Thyroid gland (tissue), 4 donors: ENCODE results near the gene KLK2.

Source experiments
- POLR2A ChIP-seq, 2 donors: fragments of 450-650 bp; IDR thresholded peaks; one replicate each; pipeline ENCODE4 v1.6.1; 2017; ENCODE audit warnings: antibody characterized with exemption in 2 of 2, mild to moderate bottlenecking in 2 of 2, moderate library complexity in 1 of 2
- TF ChIP-seq, protein P1 (sequence below), 6 experiments: fragments of 200-600 bp in 3 of 6; fragments of 450-650 bp in 3 of 6; sonication (generic) in 3 of 6; IDR thresholded peaks; one replicate each; pipeline ENCODE4 v1.5.1; 2016 to 2019; ENCODE audit warnings: antibody characterized with exemption in 6 of 6, mild to moderate bottlenecking in 2 of 6, inconsistent platforms in 1 of 6, moderate library complexity in 1 of 6

DNA sequence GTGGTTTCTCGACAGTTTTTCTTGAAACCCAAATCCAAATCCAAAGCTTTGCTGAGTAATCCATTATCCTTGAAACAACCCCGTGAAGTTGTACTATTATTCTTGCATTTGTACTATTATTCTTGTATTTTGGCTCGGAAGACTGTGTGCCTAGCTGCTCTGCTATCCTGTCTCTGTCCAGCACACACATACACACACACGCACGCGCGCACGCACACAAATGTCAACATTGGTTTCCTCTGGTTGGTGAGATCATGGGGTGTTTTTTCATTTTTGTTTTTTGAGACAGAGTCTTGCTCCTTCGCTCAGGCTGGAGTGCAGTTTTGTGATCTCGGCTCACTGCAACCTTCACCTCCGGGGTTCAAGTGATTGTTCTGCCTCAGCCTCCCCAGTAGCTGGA is 52.9 kb downstream of the KLK2 start:
- TF ChIP-seq, protein P1, sequence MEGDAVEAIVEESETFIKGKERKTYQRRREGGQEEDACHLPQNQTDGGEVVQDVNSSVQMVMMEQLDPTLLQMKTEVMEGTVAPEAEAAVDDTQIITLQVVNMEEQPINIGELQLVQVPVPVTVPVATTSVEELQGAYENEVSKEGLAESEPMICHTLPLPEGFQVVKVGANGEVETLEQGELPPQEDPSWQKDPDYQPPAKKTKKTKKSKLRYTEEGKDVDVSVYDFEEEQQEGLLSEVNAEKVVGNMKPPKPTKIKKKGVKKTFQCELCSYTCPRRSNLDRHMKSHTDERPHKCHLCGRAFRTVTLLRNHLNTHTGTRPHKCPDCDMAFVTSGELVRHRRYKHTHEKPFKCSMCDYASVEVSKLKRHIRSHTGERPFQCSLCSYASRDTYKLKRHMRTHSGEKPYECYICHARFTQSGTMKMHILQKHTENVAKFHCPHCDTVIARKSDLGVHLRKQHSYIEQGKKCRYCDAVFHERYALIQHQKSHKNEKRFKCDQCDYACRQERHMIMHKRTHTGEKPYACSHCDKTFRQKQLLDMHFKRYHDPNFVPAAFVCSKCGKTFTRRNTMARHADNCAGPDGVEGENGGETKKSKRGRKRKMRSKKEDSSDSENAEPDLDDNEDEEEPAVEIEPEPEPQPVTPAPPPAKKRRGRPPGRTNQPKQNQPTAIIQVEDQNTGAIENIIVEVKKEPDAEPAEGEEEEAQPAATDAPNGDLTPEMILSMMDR (IDR thresholded peaks at IDR 0.05): no peak
- no peak for TF ChIP-seq POLR2A (IDR thresholded peaks at IDR 0.05)
